Measurements from ENCODE around the gene RTBDN. TPM values are rescaled to one million over a fixed set of nuclear protein-coding genes. Genes with fewer than 3 reads are reported as not detected.
A peak's percentile ranks its signal among the peaks of the same experiment; 100 is the strongest.

RTBDN gene
- total and polyA plus RNA-seq, 10 of the 15 experiments (the other 5 are each of a cell fraction or from before 2014, with no cell fraction given), result 0.45 TPM; not detected in 9

DNA sequence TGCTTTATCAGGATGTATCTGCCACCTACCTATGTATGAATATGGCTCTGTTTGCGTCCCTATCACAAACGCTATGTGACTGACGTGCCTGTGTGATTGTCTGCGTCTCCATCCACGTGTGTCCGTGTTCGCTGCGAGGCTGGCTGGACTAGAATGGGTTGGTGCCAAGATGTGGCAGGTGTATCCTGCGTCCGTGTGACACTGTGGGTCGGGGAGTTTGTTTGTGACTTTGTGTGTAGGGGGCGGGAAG lies 52.3 kb downstream of the RTBDN start (continued):
- TF ChIP-seq, protein P1, sequence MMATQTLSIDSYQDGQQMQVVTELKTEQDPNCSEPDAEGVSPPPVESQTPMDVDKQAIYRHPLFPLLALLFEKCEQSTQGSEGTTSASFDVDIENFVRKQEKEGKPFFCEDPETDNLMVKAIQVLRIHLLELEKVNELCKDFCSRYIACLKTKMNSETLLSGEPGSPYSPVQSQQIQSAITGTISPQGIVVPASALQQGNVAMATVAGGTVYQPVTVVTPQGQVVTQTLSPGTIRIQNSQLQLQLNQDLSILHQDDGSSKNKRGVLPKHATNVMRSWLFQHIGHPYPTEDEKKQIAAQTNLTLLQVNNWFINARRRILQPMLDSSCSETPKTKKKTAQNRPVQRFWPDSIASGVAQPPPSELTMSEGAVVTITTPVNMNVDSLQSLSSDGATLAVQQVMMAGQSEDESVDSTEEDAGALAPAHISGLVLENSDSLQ (IDR thresholded peaks at IDR 0.05), result peak; percentile 94
- no peak for TF ChIP-seq NR2F1 (conservative IDR thresholded peaks at IDR 0.05)
- no peak for TF ChIP-seq RB1 (IDR thresholded peaks at IDR 0.05; ENCODE audit: borderline replicate concordance)
- TF ChIP-seq MYC (IDR thresholded peaks at IDR 0.05; ENCODE audit: insufficient read depth, insufficient read length, insufficient replicate concordance, low read length, severe bottlenecking), result no peak
- TF ChIP-seq CBX5 (IDR thresholded peaks at IDR 0.05; ENCODE audit: low read depth), result no peak
- TF ChIP-seq, protein P2, sequence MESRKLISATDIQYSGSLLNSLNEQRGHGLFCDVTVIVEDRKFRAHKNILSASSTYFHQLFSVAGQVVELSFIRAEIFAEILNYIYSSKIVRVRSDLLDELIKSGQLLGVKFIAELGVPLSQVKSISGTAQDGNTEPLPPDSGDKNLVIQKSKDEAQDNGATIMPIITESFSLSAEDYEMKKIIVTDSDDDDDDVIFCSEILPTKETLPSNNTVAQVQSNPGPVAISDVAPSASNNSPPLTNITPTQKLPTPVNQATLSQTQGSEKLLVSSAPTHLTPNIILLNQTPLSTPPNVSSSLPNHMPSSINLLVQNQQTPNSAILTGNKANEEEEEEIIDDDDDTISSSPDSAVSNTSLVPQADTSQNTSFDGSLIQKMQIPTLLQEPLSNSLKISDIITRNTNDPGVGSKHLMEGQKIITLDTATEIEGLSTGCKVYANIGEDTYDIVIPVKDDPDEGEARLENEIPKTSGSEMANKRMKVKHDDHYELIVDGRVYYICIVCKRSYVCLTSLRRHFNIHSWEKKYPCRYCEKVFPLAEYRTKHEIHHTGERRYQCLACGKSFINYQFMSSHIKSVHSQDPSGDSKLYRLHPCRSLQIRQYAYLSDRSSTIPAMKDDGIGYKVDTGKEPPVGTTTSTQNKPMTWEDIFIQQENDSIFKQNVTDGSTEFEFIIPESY (IDR thresholded peaks at IDR 0.05), result no peak
- TF ChIP-seq RELA (IDR thresholded peaks at IDR 0.05; ENCODE audit: borderline replicate concordance, partially characterized antibody), result no peak
- no peak for TF ChIP-seq RCOR1 (conservative IDR thresholded peaks at IDR 0.05; ENCODE audit: low read depth, low read length)
- TF ChIP-seq CREM (IDR thresholded peaks at IDR 0.05; ENCODE audit: low read depth), result no peak
- TF ChIP-seq, protein P3, sequence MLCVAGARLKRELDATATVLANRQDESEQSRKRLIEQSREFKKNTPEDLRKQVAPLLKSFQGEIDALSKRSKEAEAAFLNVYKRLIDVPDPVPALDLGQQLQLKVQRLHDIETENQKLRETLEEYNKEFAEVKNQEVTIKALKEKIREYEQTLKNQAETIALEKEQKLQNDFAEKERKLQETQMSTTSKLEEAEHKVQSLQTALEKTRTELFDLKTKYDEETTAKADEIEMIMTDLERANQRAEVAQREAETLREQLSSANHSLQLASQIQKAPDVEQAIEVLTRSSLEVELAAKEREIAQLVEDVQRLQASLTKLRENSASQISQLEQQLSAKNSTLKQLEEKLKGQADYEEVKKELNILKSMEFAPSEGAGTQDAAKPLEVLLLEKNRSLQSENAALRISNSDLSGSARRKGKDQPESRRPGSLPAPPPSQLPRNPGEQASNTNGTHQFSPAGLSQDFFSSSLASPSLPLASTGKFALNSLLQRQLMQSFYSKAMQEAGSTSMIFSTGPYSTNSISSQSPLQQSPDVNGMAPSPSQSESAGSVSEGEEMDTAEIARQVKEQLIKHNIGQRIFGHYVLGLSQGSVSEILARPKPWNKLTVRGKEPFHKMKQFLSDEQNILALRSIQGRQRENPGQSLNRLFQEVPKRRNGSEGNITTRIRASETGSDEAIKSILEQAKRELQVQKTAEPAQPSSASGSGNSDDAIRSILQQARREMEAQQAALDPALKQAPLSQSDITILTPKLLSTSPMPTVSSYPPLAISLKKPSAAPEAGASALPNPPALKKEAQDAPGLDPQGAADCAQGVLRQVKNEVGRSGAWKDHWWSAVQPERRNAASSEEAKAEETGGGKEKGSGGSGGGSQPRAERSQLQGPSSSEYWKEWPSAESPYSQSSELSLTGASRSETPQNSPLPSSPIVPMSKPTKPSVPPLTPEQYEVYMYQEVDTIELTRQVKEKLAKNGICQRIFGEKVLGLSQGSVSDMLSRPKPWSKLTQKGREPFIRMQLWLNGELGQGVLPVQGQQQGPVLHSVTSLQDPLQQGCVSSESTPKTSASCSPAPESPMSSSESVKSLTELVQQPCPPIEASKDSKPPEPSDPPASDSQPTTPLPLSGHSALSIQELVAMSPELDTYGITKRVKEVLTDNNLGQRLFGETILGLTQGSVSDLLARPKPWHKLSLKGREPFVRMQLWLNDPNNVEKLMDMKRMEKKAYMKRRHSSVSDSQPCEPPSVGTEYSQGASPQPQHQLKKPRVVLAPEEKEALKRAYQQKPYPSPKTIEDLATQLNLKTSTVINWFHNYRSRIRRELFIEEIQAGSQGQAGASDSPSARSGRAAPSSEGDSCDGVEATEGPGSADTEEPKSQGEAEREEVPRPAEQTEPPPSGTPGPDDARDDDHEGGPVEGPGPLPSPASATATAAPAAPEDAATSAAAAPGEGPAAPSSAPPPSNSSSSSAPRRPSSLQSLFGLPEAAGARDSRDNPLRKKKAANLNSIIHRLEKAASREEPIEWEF (IDR thresholded peaks at IDR 0.05; ENCODE audit: insufficient replicate concordance, low read depth, low read length), result no peak
- TF ChIP-seq, protein P4, sequence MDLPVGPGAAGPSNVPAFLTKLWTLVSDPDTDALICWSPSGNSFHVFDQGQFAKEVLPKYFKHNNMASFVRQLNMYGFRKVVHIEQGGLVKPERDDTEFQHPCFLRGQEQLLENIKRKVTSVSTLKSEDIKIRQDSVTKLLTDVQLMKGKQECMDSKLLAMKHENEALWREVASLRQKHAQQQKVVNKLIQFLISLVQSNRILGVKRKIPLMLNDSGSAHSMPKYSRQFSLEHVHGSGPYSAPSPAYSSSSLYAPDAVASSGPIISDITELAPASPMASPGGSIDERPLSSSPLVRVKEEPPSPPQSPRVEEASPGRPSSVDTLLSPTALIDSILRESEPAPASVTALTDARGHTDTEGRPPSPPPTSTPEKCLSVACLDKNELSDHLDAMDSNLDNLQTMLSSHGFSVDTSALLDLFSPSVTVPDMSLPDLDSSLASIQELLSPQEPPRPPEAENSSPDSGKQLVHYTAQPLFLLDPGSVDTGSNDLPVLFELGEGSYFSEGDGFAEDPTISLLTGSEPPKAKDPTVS (IDR thresholded peaks at IDR 0.05; ENCODE audit: low read depth, low read length), result no peak
- TF ChIP-seq JUNB (IDR thresholded peaks at IDR 0.05), result no peak
- no peak for TF ChIP-seq RFX5 (IDR thresholded peaks at IDR 0.05; ENCODE audit: low read depth, low read length)
- no peak for TF ChIP-seq BHLHE40 (IDR thresholded peaks at IDR 0.05; ENCODE audit: borderline replicate concordance in 1 of 2, low read depth in 2 of 2, low read length in 1 of 2)
- no peak for TF ChIP-seq HCFC1 (IDR thresholded peaks at IDR 0.05; ENCODE audit: low read length)
- TF ChIP-seq MYB (IDR thresholded peaks at IDR 0.05; ENCODE audit: borderline replicate concordance, low read depth, low read length), result no peak
- TF ChIP-seq ZBED1 (IDR thresholded peaks at IDR 0.05; ENCODE audit: borderline replicate concordance), result no peak
- no peak for TF ChIP-seq GABPA (IDR thresholded peaks at IDR 0.05; ENCODE audit: low read depth)
- TF ChIP-seq NBN (IDR thresholded peaks at IDR 0.05), result no peak; the same call in none of the 2 replicates
- no peak for TF ChIP-seq BCL11A (IDR thresholded peaks at IDR 0.05; ENCODE audit: low read depth, low read length)
- no peak for TF ChIP-seq SRF (IDR thresholded peaks at IDR 0.05; ENCODE audit: low read depth in 2 of 2, low read length in 2 of 2)
- no peak for TF ChIP-seq SUZ12 (IDR thresholded peaks at IDR 0.05; ENCODE audit: unreplicated experiment)
